ENCODE measurements around the gene SYT14.

The SYT14 gene

GRCh38 chr1:209936125-209936524 is 1.9 kb upstream of the SYT14 start:
- no peaks in the 10 kb centered on the region for H3K9me3 ChIP-seq (ENCODE audit: severe bottlenecking)
- H3K27me3 ChIP-seq (ENCODE audit: insufficient read depth, poor library complexity, severe bottlenecking) = peaks cover 6% of the 10 kb centered on the region
- no peaks in the 10 kb centered on the region for H3K36me3 ChIP-seq (ENCODE audit: low read depth)
- no peaks in the 10 kb centered on the region for H3K4me1 ChIP-seq (ENCODE audit: insufficient read depth, poor library complexity, severe bottlenecking)
- no peak overlapping the region for H3K4me3 ChIP-seq (ENCODE audit: severe bottlenecking)
- ATAC-seq (ENCODE audit: low read depth) (no peak), DNase-seq (ENCODE audit: low spot score) (no peak)
- TF ChIP-seq, protein P1, sequence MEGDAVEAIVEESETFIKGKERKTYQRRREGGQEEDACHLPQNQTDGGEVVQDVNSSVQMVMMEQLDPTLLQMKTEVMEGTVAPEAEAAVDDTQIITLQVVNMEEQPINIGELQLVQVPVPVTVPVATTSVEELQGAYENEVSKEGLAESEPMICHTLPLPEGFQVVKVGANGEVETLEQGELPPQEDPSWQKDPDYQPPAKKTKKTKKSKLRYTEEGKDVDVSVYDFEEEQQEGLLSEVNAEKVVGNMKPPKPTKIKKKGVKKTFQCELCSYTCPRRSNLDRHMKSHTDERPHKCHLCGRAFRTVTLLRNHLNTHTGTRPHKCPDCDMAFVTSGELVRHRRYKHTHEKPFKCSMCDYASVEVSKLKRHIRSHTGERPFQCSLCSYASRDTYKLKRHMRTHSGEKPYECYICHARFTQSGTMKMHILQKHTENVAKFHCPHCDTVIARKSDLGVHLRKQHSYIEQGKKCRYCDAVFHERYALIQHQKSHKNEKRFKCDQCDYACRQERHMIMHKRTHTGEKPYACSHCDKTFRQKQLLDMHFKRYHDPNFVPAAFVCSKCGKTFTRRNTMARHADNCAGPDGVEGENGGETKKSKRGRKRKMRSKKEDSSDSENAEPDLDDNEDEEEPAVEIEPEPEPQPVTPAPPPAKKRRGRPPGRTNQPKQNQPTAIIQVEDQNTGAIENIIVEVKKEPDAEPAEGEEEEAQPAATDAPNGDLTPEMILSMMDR (IDR thresholded peaks at IDR 0.05; ENCODE audit: poor library complexity, severe bottlenecking) = no peak
- no peak overlapping the region for H3K27ac ChIP-seq (ENCODE audit: poor library complexity, severe bottlenecking)

DNA sequence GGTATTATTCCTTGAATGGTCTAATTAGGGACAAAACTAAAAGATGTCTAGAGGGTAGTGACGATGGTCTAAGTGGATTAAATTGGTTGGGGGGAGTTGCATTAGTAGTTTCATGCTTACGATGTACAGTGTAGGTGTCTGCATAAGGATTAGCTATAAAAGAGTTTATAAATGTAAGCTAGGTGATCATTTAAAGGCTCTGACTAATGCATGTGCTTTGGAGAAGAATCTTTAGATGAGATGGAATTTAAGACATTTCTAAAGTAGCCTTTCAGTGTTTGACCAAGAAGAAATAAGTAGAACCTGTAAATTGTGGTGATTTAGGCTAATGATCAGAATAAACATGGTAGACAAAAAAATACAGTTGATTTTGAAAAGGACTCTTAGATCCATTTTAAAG is 7.4 kb downstream of the SYT14 start:
- Histone ChIP-seq H3K4me3 (ENCODE audit: severe bottlenecking) (no peak overlapping the region), H3K4me1 (ENCODE audit: insufficient read depth, poor library complexity, severe bottlenecking) (no peaks in the 10 kb centered on the region), H3K27me3 (ENCODE audit: insufficient read depth, poor library complexity, severe bottlenecking) (no peaks in the 10 kb centered on the region), H3K27ac (ENCODE audit: poor library complexity, severe bottlenecking) (no peak overlapping the region), H3K9me3 (ENCODE audit: severe bottlenecking) (no peaks in the 10 kb centered on the region), H3K36me3 (ENCODE audit: low read depth) (no peaks in the 10 kb centered on the region)
- DNase-seq (ENCODE audit: low spot score) (no peak), ATAC-seq (ENCODE audit: low read depth) (no peak)
- TF ChIP-seq, protein P1 (IDR thresholded peaks at IDR 0.05; ENCODE audit: poor library complexity, severe bottlenecking) = no peak

- Histone ChIP-seq H3K4me3 (ENCODE audit: severe bottlenecking) (no peak overlapping the region), H3K4me1 (ENCODE audit: insufficient read depth, poor library complexity, severe bottlenecking) (no peaks in the 10 kb centered on the region), H3K36me3 (ENCODE audit: low read depth) (no peaks in the 10 kb centered on the region), H3K9me3 (ENCODE audit: severe bottlenecking) (no peaks in the 10 kb centered on the region), H3K27ac (ENCODE audit: poor library complexity, severe bottlenecking) (no peak overlapping the region), H3K27me3 (ENCODE audit: insufficient read depth, poor library complexity, severe bottlenecking) (no peaks in the 10 kb centered on the region)
- no peak for DNase-seq (ENCODE audit: low spot score)
- TF ChIP-seq, protein P1 (IDR thresholded peaks at IDR 0.05; ENCODE audit: poor library complexity, severe bottlenecking) = no peak
- ATAC-seq (ENCODE audit: low read depth) = no peak
Observed at GRCh38 chr1:209948155-209948554, 10.1 kb downstream of the SYT14 start.

- DNase-seq (ENCODE audit: low spot score) (no peak), ATAC-seq (ENCODE audit: low read depth) (no peak)
- no peaks in the 10 kb centered on the region for H3K9me3 ChIP-seq (ENCODE audit: severe bottlenecking)
- no peaks in the 10 kb centered on the region for H3K36me3 ChIP-seq (ENCODE audit: low read depth)
- TF ChIP-seq, protein P1 (IDR thresholded peaks at IDR 0.05; ENCODE audit: poor library complexity, severe bottlenecking) = no peak
- H3K27ac ChIP-seq (ENCODE audit: poor library complexity, severe bottlenecking) = no peak overlapping the region
- no peaks in the 10 kb centered on the region for H3K4me1 ChIP-seq (ENCODE audit: insufficient read depth, poor library complexity, severe bottlenecking)
- H3K27me3 ChIP-seq (ENCODE audit: insufficient read depth, poor library complexity, severe bottlenecking) = no peaks in the 10 kb centered on the region
- H3K4me3 ChIP-seq (ENCODE audit: severe bottlenecking) = no peak overlapping the region
Observed at GRCh38 chr1:209956116-209956515, 18.1 kb downstream of the SYT14 start.

- Histone ChIP-seq H3K36me3 (ENCODE audit: low read depth) (no peaks in the 10 kb centered on the region), H3K27ac (ENCODE audit: poor library complexity, severe bottlenecking) (no peak overlapping the region), H3K4me1 (ENCODE audit: insufficient read depth, poor library complexity, severe bottlenecking) (no peaks in the 10 kb centered on the region), H3K9me3 (ENCODE audit: severe bottlenecking) (no peaks in the 10 kb centered on the region), H3K27me3 (ENCODE audit: insufficient read depth, poor library complexity, severe bottlenecking) (no peaks in the 10 kb centered on the region), H3K4me3 (ENCODE audit: severe bottlenecking) (no peak overlapping the region)
- TF ChIP-seq, protein P1 (IDR thresholded peaks at IDR 0.05; ENCODE audit: poor library complexity, severe bottlenecking) = no peak
- ATAC-seq (ENCODE audit: low read depth) (no peak), DNase-seq (ENCODE audit: low spot score) (no peak)
Observed at GRCh38 chr1:209959623-209960022, 21.6 kb downstream of the SYT14 start.
